Right hindlimb (tissue), 1 donor: ENCODE results near the gene HSD17B10.
A peak's percentile ranks its signal among the peaks of the same experiment; 100 is the strongest.
"Not testable (repeated sequence)": the region's sequence is repeated elsewhere in the genome, so short reads cannot be mapped to it uniquely, and the experiment has no call there.

Source experiments
- DNase-seq: peaks from one replicate; pipeline ENCODE4 v3.0.0-alpha.2; 2018

Gene HSD17B10

GRCh38 chrX:53433651-53434639 lies at the start of gene HSD17B10:
Gene HSD17B10 (minus strand): TSS chrX:53434370. CDS start chrX:53434345, 25 bp downstream.
- DNase-seq, result peak; percentile 90

- no peak for DNase-seq
Observed at GRCh38 chrX:53483416-53483815, 49.2 kb upstream of the HSD17B10 start.

- DNase-seq, result no peak
Observed at GRCh38 chrX:53481816-53482465, 47.8 kb upstream of the HSD17B10 start.

- DNase-seq, result no peak
Observed at GRCh38 chrX:53481093-53481492, 46.9 kb upstream of the HSD17B10 start.

- DNase-seq, result no peak
Observed at GRCh38 chrX:53479301-53479700, 45.1 kb upstream of the HSD17B10 start.

GRCh38 chrX:53476371-53476770 lies 42.2 kb upstream of the HSD17B10 start:
- DNase-seq, result no peak

GRCh38 chrX:53474707-53475106 lies 40.5 kb upstream of the HSD17B10 start:
- DNase-seq, result no peak

GRCh38 chrX:53471346-53471745 lies 37.2 kb upstream of the HSD17B10 start:
- DNase-seq, result no peak

GRCh38 chrX:53468659-53469058 lies 34.5 kb upstream of the HSD17B10 start:
- not testable (repeated sequence) for DNase-seq

GRCh38 chrX:53458082-53458481 lies 23.9 kb upstream of the HSD17B10 start:
- no peak for DNase-seq

GRCh38 chrX:53456254-53456653 lies 22.1 kb upstream of the HSD17B10 start:
- DNase-seq, result no peak

GRCh38 chrX:53452812-53453211 lies 18.6 kb upstream of the HSD17B10 start:
- DNase-seq, result no peak

GRCh38 chrX:53449632-53450031 lies 15.5 kb upstream of the HSD17B10 start:
- DNase-seq, result no peak

GRCh38 chrX:53447441-53447840 lies 13.3 kb upstream of the HSD17B10 start:
- no peak for DNase-seq

- DNase-seq, result no peak
Observed at GRCh38 chrX:53445977-53446376, 11.8 kb upstream of the HSD17B10 start.

GRCh38 chrX:53442322-53442631 lies 8.1 kb upstream of the HSD17B10 start:
- DNase-seq, result no peak

GRCh38 chrX:53441531-53442321 lies 7.6 kb upstream of the HSD17B10 start:
- DNase-seq, result peak; percentile 63

GRCh38 chrX:53440621-53441517 lies 6.7 kb upstream of the HSD17B10 start:
- DNase-seq, result peak; percentile 41

- no peak for DNase-seq
Observed at GRCh38 chrX:53440101-53440500, 5.9 kb upstream of the HSD17B10 start.

- no peak for DNase-seq
Observed at GRCh38 chrX:53438832-53439230, 4.7 kb upstream of the HSD17B10 start.

GRCh38 chrX:53438174-53438831 lies 4.1 kb upstream of the HSD17B10 start:
- DNase-seq, result no peak

GRCh38 chrX:53437206-53437605 lies 3.0 kb upstream of the HSD17B10 start:
- DNase-seq, result no peak
